GM21390 (cell line): ENCODE data around the gene CSNK1D.
"Not testable (repeated sequence)": the region's sequence is repeated elsewhere in the genome, so short reads cannot be mapped to it uniquely, and the experiment has no call there.

Experiments used
- ATAC-seq: cut with Tn5 transposase; IDR thresholded peaks from one replicate; pipeline ENCODE4 v1.9.1; 2021; ENCODE audit not compliant: unreplicated experiment

CSNK1D gene

DNA sequence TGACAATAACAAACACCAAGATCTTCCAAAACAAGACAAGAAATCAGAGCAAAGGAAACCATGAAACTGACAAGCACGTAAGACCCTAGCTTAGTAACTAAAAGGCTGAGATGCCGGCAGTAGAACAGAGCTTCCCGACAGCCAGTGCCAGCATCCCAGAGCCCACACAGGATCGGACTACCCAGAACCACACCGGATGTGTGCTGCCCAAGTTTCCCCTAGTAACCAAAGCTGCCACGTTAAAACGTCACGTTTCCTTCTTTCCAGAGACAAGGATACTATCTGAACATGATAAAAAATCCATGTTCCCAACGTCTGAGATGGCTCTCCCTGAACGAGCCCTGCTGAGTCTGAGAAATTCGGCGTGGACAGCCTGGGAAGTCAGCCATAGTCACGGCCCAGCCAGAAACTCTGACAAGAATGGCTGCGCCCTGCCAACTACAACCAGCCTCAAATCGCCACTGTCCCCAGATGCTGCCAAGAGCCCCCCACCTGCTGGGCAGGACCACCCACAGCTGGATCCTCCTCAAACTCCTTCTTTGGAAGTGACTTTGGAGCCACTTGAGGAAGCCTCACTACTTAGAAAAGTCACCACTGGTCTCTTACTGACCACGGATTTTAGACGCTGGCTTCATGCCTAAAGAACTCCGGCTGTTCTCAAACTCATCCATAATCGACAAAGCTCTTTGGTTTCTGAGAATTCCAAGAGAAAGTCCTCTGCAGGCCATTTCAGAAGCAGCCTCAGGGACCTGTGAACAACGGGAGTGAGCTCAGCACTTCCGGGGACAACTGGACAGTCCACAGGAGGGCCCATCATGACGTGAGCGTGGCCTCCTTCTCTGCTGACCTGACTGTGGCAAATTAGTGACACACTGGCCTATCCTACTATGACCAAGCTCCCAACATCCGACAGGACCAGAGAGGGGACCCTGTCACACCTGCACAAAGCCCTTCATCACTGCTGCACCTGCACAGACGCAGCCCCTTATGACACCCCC, 77.5 kb downstream of the CSNK1D start:
- no peak for ATAC-seq

- no peak for ATAC-seq
These were observed 78.7 kb downstream of the CSNK1D start for GRCh38 chr17:82194765-82195164.

GRCh38 chr17:82193520-82194220, 79.8 kb downstream of the CSNK1D start:
- ATAC-seq: no peak

GRCh38 chr17:82193050-82193449, 80.5 kb downstream of the CSNK1D start:
- not testable (repeated sequence) for ATAC-seq
